CD4-positive, CD25-positive, alpha-beta regulatory T cell (primary cell): ENCODE data around the gene ATP8A2. TPM values are rescaled to one million over a fixed set of nuclear protein-coding genes. Genes with fewer than 3 reads are reported as not detected.
"Not testable (repeated sequence)": the region's sequence is repeated elsewhere in the genome, so short reads cannot be mapped to it uniquely, and the experiment has no call there.

Source experiments
- ATAC-seq, 2 donors: fragments of 150-1000 bp; cut with Tn5 transposase; one replicate each; pipeline ENCODE4 v1.10.0; 2021; ENCODE audit warnings: low read depth in 2 of 2, moderate number of reproducible peaks in 2 of 2, moderate library complexity in 1 of 2
- DNase-seq, 3 donors: peaks; one replicate each; pipeline versions ENCODE4 v3.0.0 to v3.0.0-alpha.2; 2012 to 2022; ENCODE audit warnings: mixed read lengths in 1 of 3
- H3K27ac ChIP-seq: one replicate; pipeline ENCODE4 v1.7.0; 2013; ENCODE audit warnings: mild to moderate bottlenecking, low read length; ENCODE audit not compliant: insufficient read depth, poor library complexity, severe bottlenecking
- H3K27me3 ChIP-seq: one replicate; pipeline ENCODE4 v1.7.0; 2013; ENCODE audit warnings: low read length; ENCODE audit not compliant: control insufficient read depth, insufficient read depth
- H3K36me3 ChIP-seq: one replicate; pipeline ENCODE4 v1.7.0; 2013; ENCODE audit warnings: mild to moderate bottlenecking, low read length, moderate library complexity; ENCODE audit not compliant: control insufficient read depth, insufficient read depth
- H3K4me1 ChIP-seq: 2 replicates; pipeline ENCODE4 v1.7.0; 2013; ENCODE audit warnings: mild to moderate bottlenecking, low read length; ENCODE audit not compliant: insufficient read depth, control insufficient read depth, poor library complexity, severe bottlenecking
- H3K4me3 ChIP-seq: one replicate; pipeline ENCODE4 v1.7.0; 2013; ENCODE audit warnings: low read depth, mild to moderate bottlenecking, low read length, moderate library complexity
- H3K9me3 ChIP-seq, 2 experiments: 1 replicate in 1 of 2; 2 replicates in 1 of 2; pipeline ENCODE4 v1.7.0; 2013; ENCODE audit warnings: low read length in 2 of 2, mild to moderate bottlenecking in 1 of 2, moderate library complexity in 1 of 2; ENCODE audit not compliant: control insufficient read depth in 2 of 2
- H3K27ac Mint-ChIP-seq, 3 donors: one replicate each; pipeline ENCODE4 v1.8.0; 2020 to 2022; ENCODE audit warnings: mild to moderate bottlenecking in 3 of 3, mixed read lengths in 3 of 3, moderate library complexity in 2 of 3
- H3K27me3 Mint-ChIP-seq: one replicate; pipeline ENCODE4 v1.8.0; 2022; ENCODE audit warnings: mild to moderate bottlenecking, mixed read lengths
- H3K36me3 Mint-ChIP-seq: one replicate; pipeline ENCODE4 v1.8.0; 2020; ENCODE audit warnings: mixed read lengths
- H3K4me1 Mint-ChIP-seq, 4 donors: one replicate each; pipeline ENCODE4 v1.8.0; 2020 to 2022; ENCODE audit warnings: mixed read lengths in 4 of 4, mild to moderate bottlenecking in 1 of 4
- H3K4me3 Mint-ChIP-seq, 4 donors: one replicate each; pipeline ENCODE4 v1.8.0; 2020 to 2022; ENCODE audit warnings: mild to moderate bottlenecking in 4 of 4, mixed read lengths in 4 of 4, moderate library complexity in 3 of 4
- H3K9me3 Mint-ChIP-seq, 7 donors: one replicate each; pipeline ENCODE4 v1.8.0; 2020 to 2022; ENCODE audit warnings: mixed read lengths in 7 of 7, mild to moderate bottlenecking in 3 of 7, moderate library complexity in 2 of 7
- polyA plus RNA-seq, 4 donors: library from polyadenylated mRNA; unstranded; fragments of 300-500 nt; fragmentation: Illumina TruSeq; gene quantifications; one replicate each; pipeline ENCODE4 v1.2.3, GENCODE V29; 2021
- total RNA-seq: library from RNA; stranded (reverse); gene quantifications from one replicate; pipeline ENCODE4 v1.2.3, GENCODE V29; 2022

The ATP8A2 gene
- total and polyA plus RNA-seq, 5 donors from 2014 or later, result 0.29 to 0.68 (median 0.55) TPM

DNA sequence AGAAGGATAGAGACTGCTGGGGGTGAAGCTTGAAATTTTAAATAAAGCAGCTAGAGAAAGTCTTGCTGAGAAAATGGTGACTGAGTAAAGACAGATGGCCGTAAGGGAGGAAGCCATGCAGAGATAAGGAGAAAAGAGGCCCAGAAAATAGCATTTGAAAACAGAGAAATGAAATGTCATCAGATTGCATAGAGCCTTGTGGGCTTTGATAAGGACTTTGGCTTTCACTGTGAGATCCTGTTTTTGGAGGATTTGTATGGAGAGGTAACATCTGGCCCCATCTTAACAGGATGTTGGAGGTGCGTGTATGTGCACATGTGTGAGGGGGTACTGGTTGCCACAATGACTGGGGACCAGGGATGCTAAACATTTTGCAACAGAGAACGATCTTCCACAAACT is 19.5 kb upstream of the ATP8A2 start:
- Mint-ChIP-seq H3K4me3 (no peak overlapping the region), H3K4me1 (no peaks in the 10 kb centered on the region), H3K36me3 (no peaks in the 10 kb centered on the region), H3K9me3 (no peaks in the 10 kb centered on the region), H3K27ac (no peak overlapping the region), H3K27me3 (peaks cover 14% of the 10 kb centered on the region)
- H3K9me3 ChIP-seq, result no peaks in the 10 kb centered on the region
- H3K4me1 ChIP-seq, result no peaks in the 10 kb centered on the region
- H3K27ac ChIP-seq, result no peak overlapping the region
- no peaks in the 10 kb centered on the region for H3K36me3 ChIP-seq
- DNase-seq (no peak), ATAC-seq (no peak)
- H3K4me3 ChIP-seq, result no peak overlapping the region
- peaks cover 10% of the 10 kb centered on the region for H3K27me3 ChIP-seq

DNA sequence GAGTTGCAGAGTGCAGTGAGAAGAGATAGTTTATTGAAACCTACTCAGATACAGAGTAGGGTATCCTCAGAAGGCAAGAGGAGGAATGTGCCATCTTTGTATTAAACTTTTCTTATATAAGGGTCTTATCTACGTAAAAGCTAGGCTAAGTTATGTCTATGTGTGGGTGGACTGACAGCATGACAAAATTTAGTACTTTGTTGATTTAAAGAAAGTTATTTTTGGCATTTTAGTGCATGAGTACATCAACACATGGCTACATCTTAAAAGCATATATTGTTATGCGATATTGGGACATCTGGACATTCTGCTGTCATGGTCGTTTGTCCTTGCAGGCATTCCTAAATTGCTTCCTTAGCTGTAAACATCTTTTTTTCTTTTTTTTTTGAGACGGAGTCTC is 19.0 kb upstream of the ATP8A2 start:
- Mint-ChIP-seq H3K27ac (no peak overlapping the region), H3K9me3 (no peaks in the 10 kb centered on the region), H3K27me3 (peaks cover 17% of the 10 kb centered on the region), H3K36me3 (no peaks in the 10 kb centered on the region), H3K4me3 (no peak overlapping the region), H3K4me1 (no peaks in the 10 kb centered on the region)
- H3K36me3 ChIP-seq, result no peaks in the 10 kb centered on the region
- no peaks in the 10 kb centered on the region for H3K9me3 ChIP-seq
- no peak overlapping the region for H3K27ac ChIP-seq
- peaks cover 10% of the 10 kb centered on the region for H3K27me3 ChIP-seq
- H3K4me1 ChIP-seq, result no peaks in the 10 kb centered on the region
- ATAC-seq (no peak), DNase-seq (no peak)
- no peak overlapping the region for H3K4me3 ChIP-seq

DNA sequence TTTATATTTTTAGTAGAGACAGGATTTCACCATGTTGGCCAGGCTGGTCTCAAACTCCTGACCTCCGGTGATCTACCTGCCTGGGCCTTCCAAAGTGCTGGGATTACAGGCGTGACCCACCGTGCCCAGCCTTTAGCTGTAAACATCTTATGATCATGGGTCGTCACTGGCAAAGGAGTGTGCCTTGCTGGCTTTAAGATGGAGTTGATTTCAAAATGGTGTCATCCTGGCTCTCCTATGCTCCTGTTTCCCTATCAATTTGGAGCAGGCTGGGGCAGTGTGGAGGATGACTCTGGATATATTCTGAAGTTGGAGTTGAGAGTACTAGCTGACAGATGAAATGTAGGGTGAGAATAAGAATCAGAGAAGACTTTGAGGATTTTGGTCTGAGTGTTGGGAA is 18.4 kb upstream of the ATP8A2 start:
- no peak overlapping the region for H3K27ac ChIP-seq
- Mint-ChIP-seq H3K27me3 (peaks cover 20% of the 10 kb centered on the region), H3K27ac (peak overlapping the region in 1 of 3 donors; percentile 58), H3K9me3 (peaks cover 0 to 3% (median 0%) of the 10 kb centered on the region in 7 donors), H3K4me1 (no peaks in the 10 kb centered on the region), H3K4me3 (no peak overlapping the region), H3K36me3 (no peaks in the 10 kb centered on the region)
- no peaks in the 10 kb centered on the region for H3K4me1 ChIP-seq
- no peaks in the 10 kb centered on the region for H3K36me3 ChIP-seq
- no peaks in the 10 kb centered on the region for H3K9me3 ChIP-seq
- DNase-seq, result no peak
- H3K4me3 ChIP-seq, result no peak overlapping the region
- ATAC-seq, result no peak
- H3K27me3 ChIP-seq, result peaks cover 10% of the 10 kb centered on the region

DNA sequence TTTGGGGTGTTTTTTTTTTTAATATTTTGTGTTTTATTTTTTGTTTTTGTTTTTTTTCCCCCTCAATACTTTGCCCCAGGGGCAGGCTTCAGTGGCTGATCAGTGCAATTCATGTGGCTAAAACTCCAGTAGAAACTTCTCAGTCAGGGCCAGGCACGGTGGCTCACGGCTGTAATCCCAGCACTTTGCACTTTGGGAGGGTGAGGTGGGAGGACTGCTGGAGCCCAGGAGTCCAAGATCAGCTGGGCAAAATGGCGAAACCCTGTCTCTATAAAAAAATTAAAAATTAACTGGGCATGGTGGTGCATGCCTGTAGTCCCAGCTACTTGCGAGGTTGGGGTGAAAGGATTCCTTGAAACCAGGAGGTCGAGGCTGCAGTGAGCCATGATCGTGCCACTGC is 17.4 kb upstream of the ATP8A2 start:
- Histone ChIP-seq H3K4me3 (no peak overlapping the region), H3K27ac (no peak overlapping the region), H3K27me3 (peaks cover 10% of the 10 kb centered on the region), H3K9me3 (no peaks in the 10 kb centered on the region), H3K4me1 (no peaks in the 10 kb centered on the region), H3K36me3 (no peaks in the 10 kb centered on the region)
- H3K9me3 Mint-ChIP-seq, result peaks cover 0 to 7% (median 0%) of the 10 kb centered on the region in 7 donors
- no peak for DNase-seq
- H3K4me1 Mint-ChIP-seq, result no peaks in the 10 kb centered on the region
- no peak overlapping the region for H3K4me3 Mint-ChIP-seq
- no peak overlapping the region for H3K27ac Mint-ChIP-seq
- H3K27me3 Mint-ChIP-seq, result peaks cover 25% of the 10 kb centered on the region
- ATAC-seq, result no peak
- H3K36me3 Mint-ChIP-seq, result no peaks in the 10 kb centered on the region

DNA sequence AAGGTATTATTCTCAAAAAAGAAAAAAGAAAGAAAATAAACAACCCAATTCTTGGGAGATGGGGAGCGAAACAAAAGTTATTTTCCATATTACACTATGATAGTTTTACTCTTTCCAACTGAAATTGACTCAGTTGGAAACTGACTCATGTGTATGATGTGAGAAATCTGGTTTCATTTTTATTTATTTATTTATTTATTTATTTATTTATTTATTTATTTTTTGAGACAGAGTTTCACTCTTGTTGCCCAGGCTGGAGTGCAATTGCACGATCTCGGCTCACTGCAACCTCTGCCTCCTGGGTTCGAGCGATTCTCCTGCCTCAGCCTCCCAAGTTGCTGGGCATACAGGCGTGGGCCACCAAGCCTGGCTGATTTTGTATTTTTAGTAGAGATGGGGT is 11.3 kb upstream of the ATP8A2 start:
- H3K27ac ChIP-seq, H3K4me1 ChIP-seq, H3K36me3 ChIP-seq, H3K27me3 ChIP-seq, H3K9me3 ChIP-seq, H3K4me1 Mint-ChIP-seq, H3K4me3 Mint-ChIP-seq, H3K36me3 Mint-ChIP-seq, DNase-seq, H3K4me3 ChIP-seq, H3K9me3 Mint-ChIP-seq, H3K27ac Mint-ChIP-seq, ATAC-seq: not testable (repeated sequence)
- H3K27me3 Mint-ChIP-seq, result peaks cover 38% of the 10 kb centered on the region

DNA sequence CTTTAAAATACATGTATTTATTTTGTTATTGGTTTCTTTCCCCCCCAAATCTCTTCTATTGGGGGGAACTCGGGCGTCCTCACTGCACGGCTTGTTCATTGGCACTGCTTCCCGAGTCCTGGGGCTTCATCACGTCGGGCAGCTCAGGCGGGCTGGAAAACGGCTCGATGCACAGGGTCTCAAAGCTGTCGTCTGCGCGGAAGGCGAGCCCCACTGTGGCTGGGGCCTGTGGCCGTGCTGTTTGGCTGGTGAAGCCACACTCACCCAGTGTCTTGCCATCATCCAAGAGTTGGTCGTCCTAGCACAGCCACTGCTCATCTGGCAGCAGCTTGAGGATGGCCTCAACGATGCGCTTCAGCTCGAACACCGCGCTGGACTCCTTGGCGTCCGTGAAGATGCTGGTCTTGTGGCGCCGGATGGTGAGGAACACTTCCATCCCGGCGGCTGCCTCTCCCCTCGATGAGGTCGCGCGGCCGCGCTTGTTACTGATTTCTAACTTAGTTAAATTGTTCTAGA is 6.0 kb upstream of the ATP8A2 start:
- Mint-ChIP-seq H3K4me3 (no peak overlapping the region), H3K36me3 (no peaks in the 10 kb centered on the region), H3K27ac (no peak overlapping the region), H3K4me1 (peaks cover 0 to 2% (median 0%) of the 10 kb centered on the region in 4 donors), H3K9me3 (peaks cover 0 to 7% (median 1%) of the 10 kb centered on the region in 7 donors), H3K27me3 (peaks cover 37% of the 10 kb centered on the region)
- DNase-seq (no peak), ATAC-seq (no peak)
- no peaks in the 10 kb centered on the region for H3K36me3 ChIP-seq
- peaks cover 10% of the 10 kb centered on the region for H3K27me3 ChIP-seq
- no peaks in the 10 kb centered on the region for H3K9me3 ChIP-seq
- no peak overlapping the region for H3K4me3 ChIP-seq
- no peaks in the 10 kb centered on the region for H3K4me1 ChIP-seq
- H3K27ac ChIP-seq, result no peak overlapping the region

DNA sequence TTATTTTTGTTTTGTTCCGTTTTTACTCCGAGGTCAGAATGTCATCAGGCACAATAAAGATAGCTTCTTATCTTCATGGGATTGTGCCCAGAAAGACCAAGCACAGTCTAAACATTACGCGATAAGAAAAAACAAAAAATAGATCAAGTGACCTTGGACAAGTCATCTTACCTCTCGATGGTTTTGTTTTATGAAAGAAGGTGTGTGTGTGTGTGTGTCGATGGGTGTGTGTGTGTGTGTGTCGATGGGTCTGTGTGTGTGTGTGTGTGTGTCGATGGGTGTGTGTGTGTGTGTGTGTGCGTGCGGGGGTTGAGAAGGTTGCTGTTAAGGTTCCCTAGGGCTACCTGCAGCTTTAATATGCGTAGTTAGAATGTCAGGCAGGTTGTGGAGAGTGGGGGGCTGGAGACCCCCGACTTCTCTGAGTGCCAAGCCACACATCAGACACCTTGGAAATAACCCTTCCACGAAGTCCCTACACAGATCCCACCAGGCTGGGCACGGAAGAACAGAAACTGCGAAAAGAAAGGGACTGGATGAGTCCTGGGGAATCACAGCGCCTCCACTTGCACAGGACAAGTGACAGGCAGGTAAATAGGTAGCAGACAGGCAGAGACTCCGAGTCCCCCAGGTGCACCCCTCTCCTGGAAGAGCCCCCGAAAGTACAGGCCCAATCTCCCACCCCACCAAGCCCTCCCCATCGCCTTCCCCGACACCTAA is 458 bp upstream of the ATP8A2 start:
- H3K27ac ChIP-seq, result no peak overlapping the region
- H3K4me3 Mint-ChIP-seq, result peak overlapping the region in 2 of 4 donors; percentile 55 to 59
- peaks cover 37% of the 10 kb centered on the region for H3K27me3 ChIP-seq
- peaks cover 70% of the 10 kb centered on the region for H3K27me3 Mint-ChIP-seq
- DNase-seq, result no peak
- no peaks in the 10 kb centered on the region for H3K36me3 Mint-ChIP-seq
- H3K4me3 ChIP-seq, result no peak overlapping the region
- no peaks in the 10 kb centered on the region for H3K36me3 ChIP-seq
- H3K4me1 ChIP-seq, result peaks cover 11% of the 10 kb centered on the region
- peaks cover 0 to 1% (median 0%) of the 10 kb centered on the region in 7 donors for H3K9me3 Mint-ChIP-seq
- H3K9me3 ChIP-seq, result no peaks in the 10 kb centered on the region
- no peak for ATAC-seq
- peaks cover 0 to 18% (median 2%) of the 10 kb centered on the region in 4 donors for H3K4me1 Mint-ChIP-seq
- no peak overlapping the region for H3K27ac Mint-ChIP-seq
